Esophagus squamous epithelium (tissue), 5 donors: ENCODE data around the gene SMIM35. TPM values are rescaled to one million over a fixed set of nuclear protein-coding genes. Genes with fewer than 3 reads are reported as not detected.

Experiments
- DNase-seq: peaks from one replicate; lab custom pipeline; 2025; lab: John Stamatoyannopoulos, UW
- H3K27ac ChIP-seq, 4 donors: fragments of 200-600 bp; sonication (generic); one replicate each; pipeline ENCODE4 v1.5.1; 2016 to 2019; ENCODE audit warnings: mild to moderate bottlenecking in 1 of 4
- H3K27me3 ChIP-seq, 4 donors: fragments of 200-600 bp; sonication (generic); 1 replicate in 3 of 4; 2 replicates in 1 of 4; pipeline versions ENCODE4 v1.5.1 to v1.6.0; 2017 to 2021; ENCODE audit warnings: antibody characterized with exemption in 1 of 4
- H3K36me3 ChIP-seq, 3 donors: fragments of 200-600 bp; sonication (generic); one replicate each; pipeline ENCODE4 v1.5.1; 2016 to 2019
- H3K4me1 ChIP-seq, 3 donors: fragments of 200-600 bp; sonication (generic); one replicate each; pipeline ENCODE4 v1.5.1; 2017 to 2019
- H3K4me3 ChIP-seq, 4 donors: fragments of 200-600 bp; sonication (generic); 1 replicate in 3 of 4; 2 replicates in 1 of 4; pipeline ENCODE4 v1.5.1; 2016 to 2019; ENCODE audit warnings: mild to moderate bottlenecking in 2 of 4, moderate library complexity in 1 of 4
- H3K9me3 ChIP-seq, 3 donors: fragments of 200-600 bp; sonication (generic); one replicate each; pipeline ENCODE4 v1.5.1; 2016 to 2019
- POLR2A ChIP-seq, 4 donors: fragments of 450-650 bp; IDR thresholded peaks; one replicate each; pipeline ENCODE4 v1.6.1; 2017; ENCODE audit warnings: antibody characterized with exemption in 4 of 4, mild to moderate bottlenecking in 4 of 4, moderate library complexity in 3 of 4
- WGBS, 2 donors: methylation state at CpG; one replicate each; pipeline ENCODE4 v1.1.5; 2018; 5-methylcytosine and 5-hydroxymethylcytosine counted together
- intact Hi-C: fragments of 100-400 bp; cut with DNase I; formaldehyde crosslinking; loops from one replicate; pipeline ENCODE4 v1.15.0; 2022
- total RNA-seq, 4 donors: library from RNA; depleted of rRNA; stranded (reverse); fragments of >200 nt; gene quantifications; one replicate each; pipeline ENCODE4 v1.1.0, GENCODE V29; 2016
- TF ChIP-seq, protein P1 (sequence below), 6 experiments: fragments of 450-650 bp in 4 of 6; fragments of 200-600 bp in 2 of 6; sonication (generic) in 2 of 6; IDR thresholded peaks; one replicate each; pipeline ENCODE4 v1.5.1; 2016 to 2019; ENCODE audit warnings: antibody characterized with exemption in 6 of 6, mild to moderate bottlenecking in 4 of 6, moderate library complexity in 4 of 6
- donor health status: DM: yes; HTN: yes; CAD: no.

The SMIM35 gene
- total RNA-seq, 4 donors from 2014 or later: not detected

DNA sequence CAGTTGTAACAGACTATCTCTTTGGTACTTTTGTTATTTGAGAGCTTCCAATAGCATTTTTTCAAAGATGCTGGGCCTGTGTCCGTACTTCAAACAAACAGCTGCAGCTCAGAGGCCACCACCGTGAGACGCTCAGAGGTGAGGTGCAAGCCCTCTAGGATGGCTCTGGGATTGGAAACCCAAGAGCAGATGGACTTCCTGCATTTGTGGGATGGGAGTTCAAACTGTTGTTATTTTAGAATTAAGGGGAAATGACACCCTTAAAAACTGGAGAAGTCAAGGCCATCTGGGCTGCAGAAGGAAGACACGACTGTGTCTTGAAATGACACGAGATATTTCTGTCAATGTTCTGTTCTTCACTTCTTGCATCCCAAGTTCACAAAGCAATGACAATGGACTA lies 109.7 kb downstream of the SMIM35 start:
- Histone ChIP-seq H3K36me3 (no peaks in the 10 kb centered on the region), H3K9me3 (no peaks in the 10 kb centered on the region), H3K4me1 (peaks cover 0 to 11% (median 6%) of the 10 kb centered on the region in 3 donors), H3K4me3 (no peak overlapping the region), H3K27ac (no peak overlapping the region), H3K27me3 (peaks cover 0 to 40% (median 0%) of the 10 kb centered on the region in 4 donors)
- intact Hi-C loops: no loop called here
- 77 to 83% methylated on average over 4 to 5 of the region's 5 CpGs for WGBS, 2 donors
- no peak for TF ChIP-seq POLR2A (IDR thresholded peaks at IDR 0.05)
- TF ChIP-seq, protein P1, sequence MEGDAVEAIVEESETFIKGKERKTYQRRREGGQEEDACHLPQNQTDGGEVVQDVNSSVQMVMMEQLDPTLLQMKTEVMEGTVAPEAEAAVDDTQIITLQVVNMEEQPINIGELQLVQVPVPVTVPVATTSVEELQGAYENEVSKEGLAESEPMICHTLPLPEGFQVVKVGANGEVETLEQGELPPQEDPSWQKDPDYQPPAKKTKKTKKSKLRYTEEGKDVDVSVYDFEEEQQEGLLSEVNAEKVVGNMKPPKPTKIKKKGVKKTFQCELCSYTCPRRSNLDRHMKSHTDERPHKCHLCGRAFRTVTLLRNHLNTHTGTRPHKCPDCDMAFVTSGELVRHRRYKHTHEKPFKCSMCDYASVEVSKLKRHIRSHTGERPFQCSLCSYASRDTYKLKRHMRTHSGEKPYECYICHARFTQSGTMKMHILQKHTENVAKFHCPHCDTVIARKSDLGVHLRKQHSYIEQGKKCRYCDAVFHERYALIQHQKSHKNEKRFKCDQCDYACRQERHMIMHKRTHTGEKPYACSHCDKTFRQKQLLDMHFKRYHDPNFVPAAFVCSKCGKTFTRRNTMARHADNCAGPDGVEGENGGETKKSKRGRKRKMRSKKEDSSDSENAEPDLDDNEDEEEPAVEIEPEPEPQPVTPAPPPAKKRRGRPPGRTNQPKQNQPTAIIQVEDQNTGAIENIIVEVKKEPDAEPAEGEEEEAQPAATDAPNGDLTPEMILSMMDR (IDR thresholded peaks at IDR 0.05): no peak
- DNase-seq: no peak

DNA sequence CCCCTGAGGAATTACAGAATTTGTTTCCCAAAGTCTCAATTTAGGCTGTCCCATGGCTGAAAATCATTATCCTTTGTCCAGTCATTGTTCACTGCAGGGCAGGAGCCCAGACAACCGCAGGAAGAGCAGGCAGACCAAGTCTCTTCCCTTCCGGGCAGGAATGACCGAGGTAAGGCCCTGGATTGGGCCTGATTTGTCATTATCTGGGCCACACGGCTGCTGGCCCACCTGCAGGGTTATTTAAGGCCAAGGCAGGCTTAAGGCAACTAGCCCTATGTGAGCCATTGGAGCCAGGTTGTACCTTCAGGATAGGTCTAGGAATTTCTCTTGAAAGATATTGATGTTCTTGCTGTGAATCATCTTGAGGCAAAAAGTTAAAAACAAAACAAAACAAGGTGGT lies 110.3 kb downstream of the SMIM35 start:
- Histone ChIP-seq H3K27ac (no peak overlapping the region), H3K4me1 (peaks cover 0 to 12% (median 6%) of the 10 kb centered on the region in 3 donors), H3K27me3 (peaks cover 0 to 42% (median 0%) of the 10 kb centered on the region in 4 donors), H3K36me3 (no peaks in the 10 kb centered on the region), H3K4me3 (no peak overlapping the region), H3K9me3 (no peaks in the 10 kb centered on the region)
- TF ChIP-seq POLR2A (IDR thresholded peaks at IDR 0.05): no peak
- TF ChIP-seq, protein P1 (IDR thresholded peaks at IDR 0.05): no peak
- DNase-seq: no peak
- intact Hi-C loops: no loop called here
- 82 to 90% methylated on average over 4 of the region's 4 CpGs for WGBS, 2 donors

DNA sequence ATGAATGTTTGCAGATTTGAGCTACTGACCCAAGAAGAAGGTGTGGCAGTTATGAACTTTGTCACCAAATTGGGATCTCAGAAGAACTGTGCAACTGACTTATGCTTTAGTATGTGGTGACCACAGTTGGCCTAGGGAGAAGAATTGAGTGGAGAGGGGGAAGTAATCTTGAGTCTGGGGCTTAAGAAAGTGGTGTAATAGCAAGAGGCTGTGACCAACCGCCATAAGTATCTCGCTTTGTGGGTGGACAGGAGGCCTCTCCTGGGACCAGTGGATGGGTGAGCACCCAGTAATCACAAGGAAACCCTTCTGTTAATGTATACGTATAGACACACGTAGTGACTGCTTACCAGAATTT lies 113.3 kb downstream of the SMIM35 start:
- Histone ChIP-seq H3K4me3 (no peak overlapping the region), H3K27me3 (peaks cover 0 to 22% (median 0%) of the 10 kb centered on the region in 4 donors), H3K36me3 (no peaks in the 10 kb centered on the region), H3K27ac (no peak overlapping the region), H3K9me3 (no peaks in the 10 kb centered on the region), H3K4me1 (peaks cover 0 to 23% (median 11%) of the 10 kb centered on the region in 3 donors)
- no peak for DNase-seq
- intact Hi-C loops: no loop called here
- TF ChIP-seq POLR2A (IDR thresholded peaks at IDR 0.05): no peak
- TF ChIP-seq, protein P1 (IDR thresholded peaks at IDR 0.05): no peak
- WGBS, 2 donors: 89% methylated on average over 4 of the region's 4 CpGs

DNA sequence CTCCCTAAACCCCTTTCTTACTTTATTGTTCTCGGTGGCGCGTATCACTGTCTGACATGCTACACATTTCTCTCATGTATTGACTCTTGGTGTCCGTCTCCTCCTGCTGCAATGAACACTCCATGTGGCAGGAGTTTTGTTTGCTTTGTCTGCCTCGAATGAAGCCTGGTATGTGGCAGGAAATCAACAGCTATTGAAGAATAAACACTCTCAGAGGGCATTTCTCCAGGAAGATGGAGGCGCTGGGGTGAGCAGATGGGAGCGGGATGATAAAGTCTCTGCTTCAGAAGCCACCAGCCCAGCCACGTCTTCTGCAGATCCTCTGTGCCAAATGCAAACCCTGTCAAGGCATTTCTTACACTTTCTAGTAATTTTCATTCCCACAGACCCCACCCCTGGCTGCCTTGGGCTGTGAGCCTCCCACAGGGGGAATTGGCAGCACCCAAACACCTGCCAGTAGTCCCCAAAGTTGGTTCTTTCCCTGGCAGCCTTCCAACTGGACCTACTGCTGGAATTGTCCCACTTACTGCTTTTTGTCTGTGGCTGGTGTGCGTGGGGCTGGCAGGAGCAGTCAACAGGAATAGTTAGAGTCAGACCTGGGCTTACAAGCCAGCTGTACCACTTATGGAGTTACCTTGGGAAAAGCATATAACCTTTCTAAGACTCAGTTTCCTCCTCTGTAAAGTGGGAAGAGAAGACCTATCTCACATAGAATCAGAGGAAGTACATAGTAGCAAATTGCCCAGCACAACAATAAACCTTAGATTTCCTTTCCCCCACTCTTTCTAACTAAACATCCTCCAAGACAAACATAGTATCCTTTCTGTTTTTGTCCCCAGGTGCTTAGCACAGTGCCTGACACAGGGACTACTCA lies 113.9 kb downstream of the SMIM35 start:
- DNase-seq: no peak
- 43 to 58% methylated on average over 9 of the region's 9 CpGs for WGBS, 2 donors
- Histone ChIP-seq H3K27me3 (peaks cover 0 to 21% (median 0%) of the 10 kb centered on the region in 4 donors), H3K4me3 (no peak overlapping the region), H3K4me1 (peaks cover 0 to 23% (median 11%) of the 10 kb centered on the region in 3 donors), H3K9me3 (no peaks in the 10 kb centered on the region), H3K27ac (no peak overlapping the region), H3K36me3 (no peaks in the 10 kb centered on the region)
- intact Hi-C loops: no loop called here
- no peak for TF ChIP-seq POLR2A (IDR thresholded peaks at IDR 0.05)
- TF ChIP-seq, protein P1 (IDR thresholded peaks at IDR 0.05): no peak

DNA sequence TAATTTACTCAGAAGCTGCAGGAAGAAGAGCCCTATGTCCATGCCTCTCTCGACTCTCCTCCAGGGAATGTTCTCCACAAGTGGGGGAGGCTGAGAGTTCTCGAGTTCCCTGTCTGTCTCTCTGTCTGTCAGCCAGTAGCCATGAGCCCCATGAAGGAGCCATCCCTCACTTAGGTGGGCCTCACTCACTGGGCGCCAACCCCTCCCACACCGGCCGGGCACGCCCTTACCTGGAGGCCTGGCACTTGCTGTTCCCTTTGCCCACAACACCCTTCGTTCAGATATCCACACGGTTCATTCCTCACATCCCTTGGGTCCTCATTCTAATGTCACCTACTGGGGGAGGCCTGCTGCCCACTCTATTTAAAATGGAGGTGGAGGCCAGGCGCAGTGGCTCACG lies 114.7 kb downstream of the SMIM35 start:
- H3K27ac ChIP-seq: no peak overlapping the region
- intact Hi-C loops: no loop called here
- H3K9me3 ChIP-seq: no peaks in the 10 kb centered on the region
- no peak for DNase-seq
- peaks cover 0 to 23% (median 11%) of the 10 kb centered on the region in 3 donors for H3K4me1 ChIP-seq
- H3K27me3 ChIP-seq: peaks cover 0 to 21% (median 0%) of the 10 kb centered on the region in 4 donors
- H3K4me3 ChIP-seq: no peak overlapping the region
- WGBS, 2 donors: 82 to 87% methylated on average over 5 to 10 of the region's 10 CpGs
- TF ChIP-seq, protein P1 (IDR thresholded peaks at IDR 0.05): no peak
- no peak for TF ChIP-seq POLR2A (IDR thresholded peaks at IDR 0.05)
- no peaks in the 10 kb centered on the region for H3K36me3 ChIP-seq
